Dermis blood vessel endothelial cell (primary cell): ENCODE measurements around the gene NOL12. TPM values are rescaled to one million over a fixed set of nuclear protein-coding genes. Genes with fewer than 3 reads are reported as not detected.
"Not testable (repeated sequence)": the region's sequence is repeated elsewhere in the genome, so short reads cannot be mapped to it uniquely, and the experiment has no call there.

Source experiments
- DNase-seq: peaks from one replicate; pipeline ENCODE4 v3.0.0; 2010
- total RNA-seq: library from RNA; depleted of rRNA; stranded (reverse); fragments of >200 nt; gene quantifications from 2 replicates; pipeline ENCODE4 v1.2.3, GENCODE V29; 2014

The NOL12 gene
- total RNA-seq, 1 donor from 2014 or later = 23.1 TPM

- DNase-seq = no peak
Observed at GRCh38 chr22:37716708-37717107, 30.6 kb downstream of the NOL12 start.

- DNase-seq = not testable (repeated sequence)
Observed at GRCh38 chr22:37717235-37717634, 31.1 kb downstream of the NOL12 start.

- DNase-seq = not testable (repeated sequence)
Observed at GRCh38 chr22:37717746-37718305, 31.7 kb downstream of the NOL12 start.

- DNase-seq = no peak
Observed at GRCh38 chr22:37725551-37726240, 39.6 kb downstream of the NOL12 start.

- DNase-seq = peak; percentile 23
Observed at GRCh38 chr22:37726241-37726887, 40.2 kb downstream of the NOL12 start.

GRCh38 chr22:37728620-37729019, 42.5 kb downstream of the NOL12 start:
- DNase-seq = no peak

- no peak for DNase-seq
Observed at GRCh38 chr22:37731804-37732471, 45.8 kb downstream of the NOL12 start.

- DNase-seq = no peak
Observed at GRCh38 chr22:37732699-37733607, 46.8 kb downstream of the NOL12 start.

GRCh38 chr22:37733625-37734401, 47.7 kb downstream of the NOL12 start:
- DNase-seq = no peak

- no peak for DNase-seq
Observed at GRCh38 chr22:37734402-37734700, 48.2 kb downstream of the NOL12 start.

- peak; percentile 72 for DNase-seq
Observed at GRCh38 chr22:37734964-37735451, 48.9 kb downstream of the NOL12 start.

GRCh38 chr22:37739035-37739434, 52.9 kb downstream of the NOL12 start:
- DNase-seq = no peak

- DNase-seq = no peak
Observed at GRCh38 chr22:37739611-37740049, 53.5 kb downstream of the NOL12 start.

- no peak for DNase-seq
Observed at GRCh38 chr22:37740455-37741311, 54.5 kb downstream of the NOL12 start.

GRCh38 chr22:37741312-37741795, 55.2 kb downstream of the NOL12 start:
- no peak for DNase-seq

GRCh38 chr22:37742376-37743171, 56.4 kb downstream of the NOL12 start:
- DNase-seq = peak; percentile 55
